NCI-H748 (cell line): ENCODE measurements around the gene SYNE4.

ENCODE experiments used
- DNase-seq: peaks from one replicate; lab custom pipeline; 2025; ENCODE audit not compliant: unreplicated experiment; lab: John Stamatoyannopoulos, UW

Gene SYNE4

DNA sequence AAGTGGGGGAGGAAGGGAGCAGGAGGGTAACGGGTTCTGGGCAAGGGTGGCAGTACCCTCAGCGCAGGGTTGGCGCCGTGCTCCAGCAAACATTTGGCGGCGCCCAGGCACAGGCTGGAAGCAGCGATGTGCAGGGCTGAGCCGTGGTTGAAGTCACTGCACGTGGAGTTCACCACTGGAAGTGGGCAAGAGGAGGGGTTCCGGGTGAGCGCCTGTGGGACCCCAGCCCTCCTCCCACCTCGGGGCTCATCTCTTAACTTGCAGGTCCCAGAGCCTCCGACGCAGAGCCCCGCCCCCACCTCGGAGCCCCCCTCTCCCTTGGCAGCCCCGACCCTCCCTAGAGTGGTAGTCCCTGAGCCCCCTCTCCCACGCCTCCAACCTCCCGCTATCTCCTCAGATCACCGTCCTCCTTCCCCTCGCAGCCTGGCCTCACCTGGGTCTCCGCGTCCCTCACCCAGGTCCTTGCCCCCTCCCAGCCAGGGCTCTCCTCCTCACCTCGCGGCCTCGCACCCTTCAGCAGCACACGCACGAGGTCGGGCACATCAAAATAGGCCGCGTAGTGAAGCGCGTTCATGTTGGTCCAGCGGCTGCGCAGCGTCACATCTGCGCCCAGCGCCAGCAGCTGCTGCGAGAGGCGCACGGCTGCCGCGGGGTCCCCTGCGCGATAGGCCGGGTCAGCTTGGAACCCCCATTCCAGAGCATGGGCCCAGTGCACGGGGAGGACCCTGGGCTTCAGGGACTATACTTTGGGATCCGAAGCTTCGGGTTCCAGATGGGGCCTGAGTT is 17.7 kb upstream of the SYNE4 start:
- DNase-seq, result no peak

DNA sequence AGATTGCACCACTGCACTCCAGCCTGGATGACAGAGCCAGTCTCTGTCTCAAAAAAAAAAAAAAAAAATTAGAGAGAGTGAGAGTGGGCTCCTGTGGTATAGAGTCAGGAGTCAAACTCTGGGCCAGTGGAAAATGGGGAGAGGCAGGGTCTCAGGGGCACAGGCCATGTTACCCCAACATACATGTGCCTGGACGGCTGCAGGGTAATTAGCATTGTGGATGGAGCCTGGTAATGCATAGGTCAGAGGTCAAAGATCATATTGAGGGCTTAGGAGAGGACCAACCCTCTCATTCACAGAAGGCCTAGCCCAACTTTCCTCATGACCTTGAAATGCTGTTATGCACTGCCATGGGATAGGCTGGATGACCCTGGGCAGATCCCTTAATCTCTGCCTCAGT is 16.9 kb upstream of the SYNE4 start:
- no peak for DNase-seq

DNA sequence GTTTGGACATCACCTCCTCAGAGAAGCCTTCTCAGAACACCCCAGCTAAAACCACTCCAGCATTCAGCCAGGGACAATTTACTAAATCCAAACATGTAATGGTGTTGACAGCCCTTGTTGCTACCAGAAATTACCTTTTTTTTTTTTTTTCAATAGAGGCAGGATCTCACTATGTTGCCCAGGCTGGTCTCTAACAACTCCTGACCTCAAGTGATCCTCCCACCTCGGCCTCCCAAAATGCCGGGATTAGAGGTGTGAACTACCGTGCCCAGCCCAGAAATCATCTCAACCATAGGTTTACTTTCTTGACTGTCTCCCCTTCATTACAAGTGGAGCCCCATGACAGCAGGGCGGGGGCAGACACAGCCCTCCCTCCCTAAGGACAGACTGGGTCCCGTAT is 14.8 kb upstream of the SYNE4 start:
- DNase-seq, result no peak

DNA sequence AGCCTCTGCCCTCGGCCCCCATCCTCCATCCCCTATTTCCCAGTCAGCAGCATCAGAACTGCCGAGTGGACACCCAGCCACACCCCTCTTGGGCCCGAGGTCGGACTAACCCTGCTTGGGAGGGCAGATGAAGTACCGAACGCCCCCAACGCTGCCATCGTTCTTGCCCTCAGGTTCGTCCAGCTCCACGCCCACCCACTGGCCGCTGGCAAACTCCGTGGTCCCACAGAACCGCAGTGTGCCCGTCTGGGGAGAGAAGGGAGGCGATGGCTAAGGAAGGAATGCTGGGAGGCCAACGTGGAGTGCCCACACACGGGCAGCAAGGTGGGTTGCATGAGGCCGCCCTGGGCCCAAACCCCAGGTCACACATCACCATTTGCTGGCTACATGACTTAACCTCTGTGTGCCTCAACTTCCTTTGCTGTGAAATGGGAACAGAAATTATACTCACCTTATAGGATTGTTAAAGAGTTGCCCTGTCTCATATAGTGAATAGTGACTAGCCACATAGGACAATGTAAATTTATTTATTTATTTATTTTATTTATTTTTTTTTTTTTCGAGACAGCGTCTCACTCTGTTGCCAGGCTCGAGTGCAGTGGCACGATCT is 10.6 kb upstream of the SYNE4 start:
- no peak for DNase-seq

DNA sequence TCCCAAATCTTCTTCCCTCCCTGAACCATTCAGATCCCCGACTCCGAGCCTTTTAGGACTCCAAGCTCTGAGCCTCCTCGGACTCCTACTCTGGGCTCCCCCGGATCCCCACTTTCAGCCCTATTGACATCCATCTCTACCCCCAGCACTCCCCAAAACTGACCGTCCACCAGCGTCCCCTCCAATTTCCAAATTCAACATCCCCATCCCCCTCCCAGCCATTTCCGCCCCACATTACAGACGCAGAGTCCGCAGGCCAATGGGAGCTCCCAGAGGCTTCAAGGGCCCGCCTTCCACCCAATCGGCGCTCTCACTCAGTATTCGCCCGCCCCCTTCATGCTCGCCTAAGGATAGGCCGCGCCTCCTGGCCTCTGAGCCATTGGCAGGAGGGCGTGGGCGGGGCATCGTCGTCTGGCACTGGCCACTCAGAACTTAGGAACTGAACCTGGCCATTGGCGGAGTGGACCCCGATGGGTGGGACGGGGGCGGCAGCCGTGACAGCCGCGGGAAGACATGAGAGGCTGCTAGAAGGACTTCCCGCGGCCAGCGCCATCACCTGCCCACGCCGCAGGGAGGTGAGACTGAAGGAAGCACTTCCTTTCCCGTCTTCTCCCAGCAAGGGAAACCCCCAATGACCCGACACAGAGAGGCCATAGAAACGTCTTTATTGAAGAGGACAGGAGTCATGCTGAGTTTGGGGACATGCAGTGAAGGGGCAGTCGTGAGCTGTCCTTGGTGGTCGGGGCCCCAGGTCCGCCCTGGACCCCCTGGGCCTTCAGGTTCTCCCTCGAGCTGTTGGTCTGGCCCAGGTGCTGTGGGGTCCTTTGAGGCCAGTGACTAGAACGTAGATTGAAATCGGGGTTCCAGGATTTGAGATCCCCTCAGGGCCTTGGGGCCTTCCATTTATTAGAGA is 5.7 kb upstream of the SYNE4 start, which contains the start of gene ALKBH6:
ALKBH6 (minus strand) TSS at position 202 of the 913 bp plus-strand sequence. CDS start 816 bp downstream, outside the sequence.
- peak; percentile 100 for DNase-seq

DNA sequence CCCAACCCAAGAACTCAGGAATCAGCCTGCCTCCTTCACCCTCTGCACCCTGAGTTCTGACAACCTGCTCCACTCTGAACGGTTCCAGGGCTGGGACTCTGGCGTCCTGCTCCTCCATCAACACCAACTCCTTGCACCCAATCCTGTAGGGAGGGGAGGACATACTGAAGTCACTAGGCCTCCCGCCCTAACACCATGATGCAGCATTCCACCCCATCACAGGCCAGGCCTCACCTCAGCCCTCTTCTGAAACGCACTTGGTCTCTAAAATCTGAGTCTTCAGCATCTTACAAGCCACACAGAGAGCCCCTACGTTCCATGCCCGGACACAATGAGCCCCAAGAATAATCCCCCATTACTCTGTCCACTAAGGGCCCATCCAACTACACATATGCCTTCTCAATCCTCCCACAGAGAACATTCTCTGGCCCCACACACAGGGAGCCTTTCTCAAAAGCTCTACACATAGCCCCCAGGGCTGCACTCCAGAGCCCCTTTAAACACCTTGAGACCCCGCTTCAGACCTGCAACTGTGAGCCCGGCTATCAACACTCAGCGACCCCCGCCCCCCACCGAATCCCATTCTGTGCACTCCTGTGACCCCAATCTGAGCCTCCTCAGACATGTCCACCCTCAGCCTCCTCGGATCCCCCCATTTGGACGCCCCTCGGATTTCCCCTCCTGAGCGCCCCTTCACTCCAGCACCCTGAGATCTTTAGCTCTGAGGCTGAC is 4.8 kb upstream of the SYNE4 start:
- DNase-seq, result no peak

DNA sequence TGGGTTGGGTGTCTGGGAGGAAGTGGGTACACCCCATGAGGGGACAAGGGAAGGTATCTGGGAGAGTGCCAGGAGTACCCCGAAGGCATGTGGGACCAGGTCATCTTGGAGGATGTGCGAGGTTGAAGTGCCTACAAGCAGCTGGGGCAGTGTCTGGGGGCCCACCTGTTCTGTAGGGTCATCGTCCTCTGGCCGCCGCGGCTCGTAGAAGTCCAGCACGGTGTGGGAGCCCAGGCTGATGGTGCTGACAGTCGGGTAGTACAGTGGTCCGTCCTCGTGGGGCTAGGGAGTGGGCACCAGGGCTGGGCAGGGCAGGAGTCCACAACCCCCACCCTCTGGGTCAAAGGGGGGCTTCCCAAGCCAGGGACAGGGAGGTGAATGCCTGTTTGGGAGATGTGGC is 1.8 kb upstream of the SYNE4 start:
- DNase-seq, result no peak

DNA sequence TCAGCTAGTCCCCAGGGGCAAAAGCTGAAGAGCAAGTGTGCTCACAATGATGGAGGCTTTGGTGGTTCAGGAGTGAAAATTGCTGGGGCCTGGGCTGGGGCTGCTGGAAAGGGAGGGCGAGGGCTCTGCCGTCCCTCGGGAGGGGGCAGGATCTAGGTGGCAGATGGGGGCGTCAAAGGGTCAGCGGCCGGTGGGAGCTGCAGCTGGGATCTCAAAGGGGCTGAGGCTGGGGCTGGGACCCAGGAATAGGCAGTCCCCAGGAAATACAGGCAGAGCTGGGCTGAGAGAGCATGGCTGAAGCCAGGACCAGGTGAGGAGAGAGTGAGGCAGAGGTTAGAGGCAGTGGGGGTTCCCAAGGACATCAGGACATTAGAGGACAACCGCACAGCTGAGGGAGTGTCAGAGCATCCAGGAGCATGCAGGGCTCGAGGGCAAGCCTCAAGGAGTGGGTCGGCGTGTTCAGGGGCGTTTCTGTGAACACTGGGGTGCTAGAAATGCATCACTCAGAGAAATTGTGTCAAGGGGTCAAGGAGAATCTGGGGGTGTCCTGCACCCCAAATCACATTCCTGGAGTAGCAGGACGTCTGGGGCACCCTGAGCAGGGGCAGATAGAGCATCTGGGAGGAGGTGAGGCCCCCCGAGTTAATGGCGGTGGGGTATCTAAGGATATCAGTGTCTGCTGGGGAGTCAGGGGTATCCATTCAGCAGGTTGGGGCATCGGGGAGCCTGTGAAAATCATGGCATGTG is 1.2 kb upstream of the SYNE4 start:
- peak; percentile 47 for DNase-seq

DNA sequence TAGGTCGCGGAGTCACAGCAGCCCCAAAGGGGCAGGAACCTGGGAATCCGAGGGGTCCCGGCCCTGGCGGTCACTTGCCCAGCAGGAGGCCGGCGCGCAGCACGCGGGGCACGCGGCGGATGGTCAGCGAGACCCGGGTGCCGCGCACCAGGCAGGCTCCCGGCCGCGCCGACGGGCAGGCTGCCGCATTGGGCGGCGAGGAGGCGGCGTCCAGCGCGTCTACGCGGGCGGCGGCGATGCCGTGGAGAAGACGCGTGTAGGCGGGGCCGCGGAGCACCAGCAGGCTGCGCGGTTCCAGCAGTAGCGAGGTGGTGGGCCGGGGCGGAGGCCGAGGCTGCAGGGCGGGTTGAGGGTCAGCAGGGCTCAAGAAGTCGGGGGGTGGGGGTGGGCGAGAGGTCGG is 607 bp upstream of the SYNE4 start:
- DNase-seq, result peak; percentile 83

DNA sequence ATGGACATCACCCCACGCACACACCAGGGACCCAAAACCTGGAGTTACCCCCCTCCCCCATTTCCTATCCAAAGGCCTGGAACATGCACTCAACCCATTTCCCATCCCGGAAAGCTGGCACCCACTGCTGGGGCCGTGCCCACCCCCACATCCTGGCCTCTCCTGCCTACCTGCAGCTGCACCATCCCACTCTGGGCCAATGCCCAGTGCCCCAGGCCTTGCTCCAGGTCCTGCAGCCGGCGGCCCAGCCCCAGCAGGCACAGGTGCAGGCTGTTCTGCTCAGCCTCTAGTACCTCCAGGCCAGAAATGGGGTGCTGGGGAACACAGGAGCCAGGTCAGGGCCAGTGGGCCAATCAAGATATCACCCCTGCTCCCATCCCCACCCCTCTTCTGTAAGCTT is 1.7 kb downstream of the SYNE4 start:
- no peak for DNase-seq

DNA sequence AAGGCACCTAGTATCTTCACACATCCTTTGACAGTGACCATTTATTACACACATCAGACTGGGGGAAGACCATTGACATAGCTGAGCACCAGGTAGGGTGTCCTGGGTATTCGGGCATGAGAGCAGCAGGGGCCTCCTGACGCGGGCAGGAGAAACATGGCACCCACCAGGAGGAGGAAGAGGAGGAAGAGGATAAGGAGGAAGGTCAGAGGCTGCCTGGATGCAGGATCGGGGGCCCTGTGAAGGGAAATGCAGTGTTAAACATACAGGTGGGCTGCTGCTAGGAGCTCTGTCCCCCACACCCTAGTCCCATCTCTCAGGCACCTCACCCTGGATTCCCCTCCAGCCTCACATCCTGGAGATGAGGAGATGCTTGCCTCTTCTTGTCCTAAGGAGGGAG is 5.3 kb downstream of the SYNE4 start:
- DNase-seq, result no peak

DNA sequence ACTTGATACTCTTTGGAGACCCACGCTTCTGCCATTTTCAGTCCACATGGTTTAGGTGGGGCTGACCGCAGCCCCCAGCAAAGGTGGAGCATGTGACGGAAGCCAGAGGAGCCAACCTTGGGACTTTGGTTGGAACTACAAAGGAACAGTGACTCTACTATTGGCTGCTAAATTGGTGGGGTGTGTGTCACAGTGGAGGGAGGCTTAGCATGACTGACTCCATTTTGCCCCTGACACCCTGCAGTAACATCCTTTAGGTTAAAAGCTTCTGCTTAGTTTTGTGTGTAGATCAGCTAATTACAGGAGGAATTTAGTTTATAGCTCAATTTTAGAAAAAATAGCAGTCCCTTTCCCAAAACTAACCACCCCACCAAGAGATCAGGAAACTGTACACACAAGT is 7.0 kb downstream of the SYNE4 start:
- no peak for DNase-seq

DNA sequence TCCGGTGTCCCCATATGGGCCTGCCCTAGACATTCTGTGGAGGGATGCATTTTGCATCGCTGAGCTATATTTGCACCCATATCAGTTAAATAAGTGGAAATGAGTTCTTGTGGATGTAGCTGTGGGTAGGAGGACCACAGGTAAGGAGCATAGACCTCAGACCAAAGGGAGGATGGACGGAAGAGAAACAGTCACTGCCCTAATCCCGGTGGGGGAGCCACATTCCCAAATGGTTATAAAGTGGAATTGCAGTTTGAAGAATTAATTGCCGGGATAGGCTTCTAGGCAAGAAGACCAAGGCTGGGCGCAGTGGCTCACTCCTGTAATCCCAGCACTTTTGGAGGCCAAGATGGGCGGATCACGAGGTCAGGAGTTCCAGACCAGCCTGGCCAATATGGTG is 11.8 kb downstream of the SYNE4 start:
- DNase-seq, result no peak

DNA sequence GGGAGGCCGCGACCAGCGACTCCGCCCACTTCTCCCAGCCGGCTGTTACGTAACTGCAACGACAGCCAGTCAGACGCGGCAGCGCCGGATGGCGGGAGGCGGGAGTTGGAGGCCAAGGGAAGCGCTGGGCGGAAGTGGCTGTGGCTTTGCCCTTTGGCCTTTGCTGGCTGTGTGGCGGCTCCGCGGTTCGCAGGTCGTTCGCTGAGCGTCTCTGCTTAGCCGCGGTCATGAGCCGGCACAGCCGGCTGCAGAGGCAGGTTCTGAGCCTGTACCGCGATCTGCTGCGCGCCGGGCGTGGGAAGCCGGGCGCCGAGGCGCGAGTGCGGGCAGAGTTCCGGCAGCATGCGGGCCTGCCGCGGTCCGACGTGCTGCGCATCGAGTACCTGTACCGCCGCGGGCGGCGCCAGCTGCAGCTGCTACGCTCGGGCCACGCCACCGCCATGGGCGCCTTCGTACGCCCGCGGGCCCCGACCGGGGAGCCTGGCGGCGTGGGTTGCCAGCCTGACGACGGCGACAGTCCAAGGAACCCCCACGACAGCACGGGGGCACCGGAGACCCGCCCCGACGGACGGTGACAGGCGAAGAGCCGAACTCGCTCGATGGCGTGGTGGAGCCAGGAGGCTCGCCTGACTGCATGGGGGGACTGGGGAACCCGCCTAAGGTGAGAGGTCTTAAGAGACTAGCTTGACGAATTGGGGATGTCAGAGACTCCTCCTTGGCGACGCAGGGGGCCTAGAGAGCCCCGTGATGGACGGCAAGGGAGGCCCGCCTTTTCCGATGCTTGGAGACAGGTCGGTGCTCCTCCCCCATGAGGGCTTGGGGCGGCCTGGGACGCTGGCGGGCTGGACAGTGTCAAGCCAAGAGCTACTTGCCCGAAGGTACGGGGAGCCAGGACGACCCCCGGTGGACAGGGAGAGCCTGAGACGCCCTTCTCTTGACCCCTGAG is 13.3 kb downstream of the SYNE4 start, which contains the start of gene SDHAF1:
SDHAF1 (plus strand) TSS at position 141 of the 946 bp plus-strand sequence; CDS start at position 228, 87 bp downstream.
- peak; percentile 98 for DNase-seq

DNA sequence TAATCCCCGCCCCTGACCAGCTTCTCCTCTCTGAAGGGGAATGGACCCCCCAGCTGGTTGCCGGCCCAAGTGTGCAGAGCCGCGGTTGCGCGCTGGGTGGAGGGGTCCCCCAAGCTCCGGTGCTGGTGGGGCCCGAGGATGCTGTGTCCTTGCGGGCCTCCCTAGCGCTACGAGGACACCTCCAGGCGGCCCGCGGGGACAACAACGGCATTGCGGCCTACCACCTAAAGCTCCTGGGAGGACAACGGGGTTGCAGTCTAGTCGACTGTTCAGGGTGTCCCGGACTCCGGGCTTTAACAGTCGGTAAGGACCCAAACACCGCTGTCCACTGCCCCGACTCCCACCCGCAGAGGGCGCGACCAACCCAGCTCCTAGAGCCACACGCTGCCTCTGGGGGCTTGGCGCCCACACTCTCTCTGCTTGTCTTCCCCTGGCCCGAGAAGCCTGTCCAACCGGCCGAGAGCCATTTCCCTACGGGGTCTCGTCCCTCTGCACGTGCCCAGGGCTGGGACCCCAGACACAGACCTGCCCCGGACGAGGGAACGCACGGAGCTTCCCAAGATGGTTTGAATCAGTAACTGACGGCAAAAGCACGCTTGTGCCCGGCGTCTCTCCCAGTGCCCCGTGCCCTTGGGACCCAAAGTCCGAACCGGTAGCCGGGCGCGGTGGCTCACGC is 14.6 kb downstream of the SYNE4 start:
- no peak for DNase-seq

DNA sequence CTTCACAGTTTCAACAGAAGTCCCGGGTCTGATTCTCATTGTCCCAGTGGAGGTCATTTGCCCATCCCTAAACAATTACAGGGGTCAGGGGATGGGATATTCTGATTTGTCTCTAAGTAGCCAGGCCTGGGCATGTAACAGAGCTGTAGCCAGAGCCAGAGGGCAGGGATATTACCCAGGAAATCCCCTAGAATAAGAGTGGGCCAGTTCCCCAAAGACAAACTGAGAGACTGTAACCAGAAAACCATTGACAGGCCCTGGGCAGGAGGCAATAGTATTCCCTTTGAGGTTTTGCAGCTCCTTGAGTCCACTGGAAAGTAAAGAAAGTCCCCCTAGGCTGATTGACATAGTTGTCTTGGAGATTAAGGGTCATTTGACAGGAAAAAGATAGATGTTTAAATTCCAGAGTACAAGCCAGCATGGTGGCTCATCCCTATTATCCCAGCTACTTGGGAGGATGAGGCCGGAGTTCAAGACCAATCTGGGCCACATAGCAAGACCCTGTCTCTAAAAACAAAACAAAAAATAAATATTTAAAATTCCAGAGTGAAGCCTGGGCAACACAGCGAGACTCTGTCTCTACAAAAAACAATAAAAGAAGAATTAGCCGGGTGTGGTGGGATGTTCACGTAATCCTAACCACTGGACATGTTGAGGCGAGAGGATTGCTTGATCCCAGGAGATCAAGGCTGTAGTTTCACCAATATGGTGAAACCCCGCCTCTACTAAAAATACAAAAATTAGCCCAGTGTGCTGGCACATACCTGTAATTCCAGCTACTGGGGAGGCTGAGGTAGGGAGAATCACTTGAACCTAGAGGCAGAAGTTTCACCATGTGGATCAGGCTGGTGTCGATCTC is 15.5 kb downstream of the SYNE4 start:
- DNase-seq, result no peak

DNA sequence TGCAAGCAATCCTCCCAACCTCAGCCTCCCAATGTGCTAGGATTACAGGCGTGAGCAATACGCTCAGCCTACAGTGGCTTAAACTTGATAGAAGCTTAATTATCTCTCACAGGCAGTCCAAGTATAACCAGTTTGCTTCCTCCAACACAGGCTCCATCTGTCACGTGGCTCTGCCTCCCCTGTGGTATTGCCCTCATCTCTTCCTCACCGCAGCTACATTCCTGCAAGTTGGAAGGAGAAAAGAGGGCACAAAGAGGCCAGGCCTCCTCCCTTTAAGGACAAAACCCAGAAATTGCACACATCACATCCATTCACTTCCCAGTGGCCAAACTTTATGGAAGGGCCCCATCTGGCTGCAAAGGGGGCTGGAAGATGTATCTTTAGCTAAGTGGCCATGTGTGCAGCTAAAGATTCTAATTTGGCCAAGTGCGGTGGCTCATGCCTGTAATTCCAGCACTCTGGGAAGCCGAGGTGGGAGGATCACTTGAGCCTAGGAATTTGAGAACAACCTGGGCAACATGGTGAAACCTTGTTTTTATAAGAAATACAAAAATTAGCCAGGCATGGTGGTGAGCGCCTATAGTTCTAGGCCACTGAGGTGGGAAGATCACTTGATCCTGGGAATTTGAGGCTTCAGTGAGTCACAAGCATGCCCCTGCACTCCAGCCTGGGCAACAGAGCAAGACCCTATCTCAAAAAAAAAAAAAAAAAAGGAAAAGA is 16.7 kb downstream of the SYNE4 start:
- no peak for DNase-seq
